GM06990 (cell line): ENCODE results near the gene LTV1.

Experiments used
- DNase-seq: peaks from one replicate; pipeline ENCODE4 v3.0.0-alpha.2; 2011; ENCODE audit not compliant: insufficient read length; ENCODE audit errors: extremely low read depth
- H3K27me3 ChIP-seq: replicated peaks from 2 replicates; pipeline ENCODE4 v1.6.0; 2011; ENCODE audit warnings: low read length; ENCODE audit not compliant: control insufficient read depth, insufficient read depth
- H3K36me3 ChIP-seq: 2 replicates; pipeline ENCODE4 v1.5.1; 2011; ENCODE audit warnings: low read length; ENCODE audit not compliant: control insufficient read depth, insufficient read depth
- H3K4me3 ChIP-seq: replicated peaks from 2 replicates; pipeline ENCODE4 v1.5.1; 2011; ENCODE audit warnings: low read depth, mild to moderate bottlenecking, control low read depth, low read length
- TF ChIP-seq, protein P1 (sequence below): IDR thresholded peaks from 2 replicates; pipeline ENCODE4 v1.5.1; 2011; ENCODE audit warnings: low read length, control low read depth, mild to moderate bottlenecking, inconsistent platforms; ENCODE audit not compliant: insufficient read depth, poor library complexity, severe bottlenecking

The LTV1 gene

DNA sequence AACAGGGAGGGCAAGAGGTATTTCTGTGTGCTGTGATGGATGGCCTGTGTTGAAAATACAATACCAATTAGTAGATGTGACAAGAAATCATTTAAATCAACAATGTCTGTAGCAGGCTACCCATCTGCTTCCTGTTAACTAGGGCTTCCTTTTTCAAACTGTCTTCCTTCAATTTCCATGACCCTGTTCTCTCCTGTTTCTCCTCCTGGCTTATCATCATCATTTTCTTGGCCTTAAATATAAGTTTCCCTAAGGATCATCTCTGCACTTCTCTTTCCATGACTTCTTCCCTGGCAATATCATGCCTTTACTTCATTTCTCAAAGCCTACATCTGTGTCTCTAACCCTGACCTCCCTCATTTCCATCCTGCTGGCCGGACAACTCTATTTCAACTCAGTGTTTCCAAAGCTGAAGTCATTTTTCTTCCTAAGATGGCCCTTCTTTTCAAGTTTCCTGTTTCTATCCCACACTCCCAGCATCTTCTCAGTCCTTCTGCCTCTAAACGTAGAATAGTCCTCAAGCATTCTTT, 39.3 kb downstream of the LTV1 start:
- Histone ChIP-seq H3K36me3 (no peaks in the 10 kb centered on the region), H3K27me3 (no peaks in the 10 kb centered on the region), H3K4me3 (no peak overlapping the region)
- TF ChIP-seq, protein P1, sequence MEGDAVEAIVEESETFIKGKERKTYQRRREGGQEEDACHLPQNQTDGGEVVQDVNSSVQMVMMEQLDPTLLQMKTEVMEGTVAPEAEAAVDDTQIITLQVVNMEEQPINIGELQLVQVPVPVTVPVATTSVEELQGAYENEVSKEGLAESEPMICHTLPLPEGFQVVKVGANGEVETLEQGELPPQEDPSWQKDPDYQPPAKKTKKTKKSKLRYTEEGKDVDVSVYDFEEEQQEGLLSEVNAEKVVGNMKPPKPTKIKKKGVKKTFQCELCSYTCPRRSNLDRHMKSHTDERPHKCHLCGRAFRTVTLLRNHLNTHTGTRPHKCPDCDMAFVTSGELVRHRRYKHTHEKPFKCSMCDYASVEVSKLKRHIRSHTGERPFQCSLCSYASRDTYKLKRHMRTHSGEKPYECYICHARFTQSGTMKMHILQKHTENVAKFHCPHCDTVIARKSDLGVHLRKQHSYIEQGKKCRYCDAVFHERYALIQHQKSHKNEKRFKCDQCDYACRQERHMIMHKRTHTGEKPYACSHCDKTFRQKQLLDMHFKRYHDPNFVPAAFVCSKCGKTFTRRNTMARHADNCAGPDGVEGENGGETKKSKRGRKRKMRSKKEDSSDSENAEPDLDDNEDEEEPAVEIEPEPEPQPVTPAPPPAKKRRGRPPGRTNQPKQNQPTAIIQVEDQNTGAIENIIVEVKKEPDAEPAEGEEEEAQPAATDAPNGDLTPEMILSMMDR, result no peak
- DNase-seq, result no peak

DNA sequence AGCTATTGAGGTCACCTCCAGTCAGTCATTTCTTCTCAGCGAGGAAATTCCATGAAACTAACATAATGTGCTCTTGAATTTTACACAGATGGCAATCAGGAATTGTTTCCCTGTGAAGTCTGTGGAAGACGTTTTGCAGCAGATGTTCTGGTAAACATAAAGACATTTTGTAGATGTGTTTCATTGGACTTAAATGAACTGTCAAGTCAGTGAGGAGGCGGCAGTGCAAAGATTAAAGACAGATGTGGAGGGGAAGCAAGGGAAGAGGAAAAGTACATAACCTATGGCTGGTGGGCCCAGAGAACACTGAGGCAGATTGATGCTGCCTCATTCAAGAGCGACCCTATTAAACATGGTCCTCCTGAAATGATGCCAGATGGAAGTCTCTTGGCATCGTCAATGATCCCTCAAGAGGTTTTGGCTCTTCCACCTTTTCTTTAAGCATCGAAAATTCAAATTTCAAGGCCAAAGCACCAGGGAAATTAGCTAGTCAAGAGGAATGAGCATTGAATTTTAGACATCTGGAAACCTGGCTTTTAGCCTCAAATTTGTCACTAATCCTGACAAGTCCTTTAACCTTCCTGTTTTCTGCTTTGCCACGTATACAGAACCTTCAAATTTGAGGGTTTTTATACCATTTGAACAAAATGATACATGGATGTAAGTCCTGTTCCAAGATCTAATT, 41.2 kb downstream of the LTV1 start:
- TF ChIP-seq, protein P1, result no peak
- no peak for DNase-seq
- Histone ChIP-seq H3K27me3 (no peaks in the 10 kb centered on the region), H3K36me3 (no peaks in the 10 kb centered on the region), H3K4me3 (no peak overlapping the region)

DNA sequence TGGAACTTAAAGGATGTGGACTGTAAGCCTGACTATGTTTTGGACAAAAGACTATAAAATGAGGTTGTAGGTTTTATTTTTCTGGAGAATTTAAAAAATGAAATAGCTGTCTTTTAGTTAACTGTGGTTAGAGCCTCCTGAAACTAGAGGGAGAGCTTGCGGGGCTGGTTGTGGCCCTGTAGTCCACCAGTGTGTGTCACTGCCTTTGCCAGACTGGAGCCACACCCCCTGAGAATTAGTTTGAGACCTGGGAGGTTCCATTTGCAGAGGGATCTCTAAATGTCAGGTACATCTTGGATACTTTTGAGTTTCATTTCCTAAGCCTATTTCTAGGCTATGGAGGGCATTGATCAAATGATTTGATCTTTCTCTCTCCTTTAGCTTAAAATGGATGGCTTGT, 42.0 kb downstream of the LTV1 start:
- TF ChIP-seq, protein P1, result no peak
- H3K27me3 ChIP-seq, result no peaks in the 10 kb centered on the region
- no peak overlapping the region for H3K4me3 ChIP-seq
- no peaks in the 10 kb centered on the region for H3K36me3 ChIP-seq
- no peak for DNase-seq

DNA sequence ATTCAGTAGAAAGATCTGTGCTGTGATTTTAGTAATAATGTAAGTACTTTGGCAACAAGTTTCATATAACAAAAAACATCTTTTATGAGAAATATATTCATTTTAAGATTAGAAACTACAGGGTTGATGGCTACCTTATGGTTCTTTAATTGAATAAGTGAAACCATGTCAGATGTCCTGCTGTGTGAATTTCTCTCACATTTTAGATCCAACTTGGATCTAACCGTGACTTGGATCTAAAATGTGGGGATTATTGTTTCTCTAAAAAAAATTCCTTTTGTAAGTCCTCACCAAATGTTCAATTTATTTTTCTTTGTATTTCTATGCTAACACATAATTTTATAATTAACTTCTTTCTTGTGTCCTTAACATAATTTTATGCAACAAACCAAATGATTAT, 51.5 kb downstream of the LTV1 start:
- Histone ChIP-seq H3K27me3 (no peaks in the 10 kb centered on the region), H3K36me3 (no peaks in the 10 kb centered on the region), H3K4me3 (no peak overlapping the region)
- no peak for DNase-seq
- TF ChIP-seq, protein P1, result no peak

DNA sequence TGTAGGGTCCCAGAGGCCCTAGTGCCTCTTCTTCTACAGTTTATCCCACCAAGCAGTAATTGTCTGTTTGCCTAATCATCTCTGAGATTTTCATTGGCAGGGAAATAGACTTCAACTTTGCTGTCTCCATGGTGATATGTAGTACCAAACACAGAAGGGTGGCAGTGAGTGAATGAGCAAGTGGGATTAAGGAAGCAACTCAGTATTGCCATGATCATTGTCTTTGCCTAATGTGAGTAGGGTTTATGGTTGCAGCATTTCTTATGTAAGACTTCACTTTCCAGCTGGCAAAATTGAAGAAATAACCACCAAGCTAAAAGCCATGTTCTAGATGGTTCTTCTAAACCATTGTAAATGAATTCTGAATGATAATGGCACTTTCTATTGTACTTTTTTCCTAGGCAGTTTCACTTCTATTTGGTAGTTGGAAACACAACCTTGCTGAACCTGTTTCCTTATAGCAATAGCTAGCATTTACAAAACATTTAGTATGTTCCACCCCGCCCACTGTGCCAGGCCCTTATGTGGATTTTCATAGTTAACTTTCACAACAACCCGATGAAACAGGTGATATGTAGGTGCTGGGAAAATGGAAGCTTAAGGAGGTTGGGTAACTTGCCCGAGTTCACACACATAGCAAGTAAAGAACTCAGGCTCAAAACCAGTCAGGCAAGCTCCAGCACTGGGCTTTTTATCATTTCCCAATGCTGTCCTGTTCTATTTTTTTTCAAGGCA, 53.2 kb downstream of the LTV1 start:
- no peak for DNase-seq
- H3K27me3 ChIP-seq, result no peaks in the 10 kb centered on the region
- TF ChIP-seq, protein P1, result no peak
- H3K36me3 ChIP-seq, result no peaks in the 10 kb centered on the region
- H3K4me3 ChIP-seq, result no peak overlapping the region
